Right lobe of liver (tissue), 4 donors: ENCODE measurements around the gene KLHL22.

Experiments used
- CTCF ChIP-seq, 4 donors: fragments of 200-600 bp in 3 of 4; fragments of 450-650 bp in 1 of 4; IDR thresholded peaks; one replicate each; pipeline versions ENCODE4 v1.5.1 to v1.8.0; 2016 to 2022; ENCODE audit warnings: antibody characterized with exemption in 4 of 4, mild to moderate bottlenecking in 2 of 4
- POLR2A ChIP-seq: fragments of 450-650 bp; IDR thresholded peaks from one replicate; pipeline ENCODE4 v1.6.1; 2017; ENCODE audit warnings: antibody characterized with exemption, mild to moderate bottlenecking
- donor health status: DM: no; HTN: no; CAD: no.
- donor health status: DM: no; HTN: no; CAD: no.
- donor health status: DM: no; HTN: yes; CAD: no.

GRCh38 chr22:20398420-20398819, 97.2 kb downstream of the KLHL22 start:
- TF ChIP-seq CTCF (IDR thresholded peaks at IDR 0.05) (no peak), POLR2A (no peak)
